Measurements from ENCODE around the gene CYP4F8.

- TF ChIP-seq POLR2A (IDR thresholded peaks at IDR 0.05) (no peak), CTCF (IDR thresholded peaks at IDR 0.05 in 4 of 5, conservative IDR thresholded peaks at IDR 0.05 in 1 of 5) (no peak)
Observed at GRCh38 chr19:15613338-15613737, 1.7 kb upstream of the CYP4F8 start.

All from gastrocnemius medialis (tissue), 4 donors.